ENCODE measurements around the gene GAS6. TPM values are rescaled to one million over a fixed set of nuclear protein-coding genes. Genes with fewer than 3 reads are reported as not detected.

GAS6 gene
- total RNA-seq, 4 donors from 2014 or later = 43.0 to 112 (median 68.5) TPM

GRCh38 chr13:113803409-113804016, 60.4 kb downstream of the GAS6 start:
- Histone ChIP-seq H3K4me1 (peaks cover 0 to 26% (median 11%) of the 10 kb centered on the region in 3 donors), H3K27ac (no peak overlapping the region), H3K27me3 (peaks cover 0 to 15% (median 0%) of the 10 kb centered on the region in 4 donors), H3K36me3 (no peaks in the 10 kb centered on the region), H3K4me3 (no peak overlapping the region), H3K9me3 (no peaks in the 10 kb centered on the region)
- no peak for DNase-seq
- no peak for TF ChIP-seq POLR2A (IDR thresholded peaks at IDR 0.05)
- TF ChIP-seq CTCF (IDR thresholded peaks at IDR 0.05) = no peak
- intact Hi-C loops (cut with DNase I) = no loop called here
- 87 to 92% methylated on average over 10 to 21 of the region's 32 CpGs for WGBS, 2 donors

- intact Hi-C loops (cut with DNase I) = no loop called here
- Histone ChIP-seq H3K4me1 (peaks cover 0 to 26% (median 11%) of the 10 kb centered on the region in 3 donors), H3K27me3 (peaks cover 0 to 15% (median 0%) of the 10 kb centered on the region in 4 donors), H3K36me3 (no peaks in the 10 kb centered on the region), H3K4me3 (no peak overlapping the region), H3K27ac (no peak overlapping the region), H3K9me3 (no peaks in the 10 kb centered on the region)
- DNase-seq = no peak
- WGBS, 2 donors = no CpG with 5 or more reads among the region's 25 CpGs
- TF ChIP-seq POLR2A (IDR thresholded peaks at IDR 0.05) = no peak
- TF ChIP-seq CTCF (IDR thresholded peaks at IDR 0.05) = no peak
Measured at GRCh38 chr13:113802761-113803160, 61.1 kb downstream of the GAS6 start.

- Histone ChIP-seq H3K9me3 (no peaks in the 10 kb centered on the region), H3K4me3 (peak overlapping the region in 1 of 4 donors; percentile 2), H3K4me1 (peaks cover 0 to 26% (median 11%) of the 10 kb centered on the region in 3 donors), H3K27me3 (peaks cover 0 to 15% (median 0%) of the 10 kb centered on the region in 4 donors), H3K27ac (no peak overlapping the region), H3K36me3 (peaks cover 0 to 2% (median 0%) of the 10 kb centered on the region in 3 donors)
- intact Hi-C loops (cut with DNase I) = no loop called here
- 4 to 10% methylated on average over 2 to 5 of the region's 15 CpGs for WGBS, 2 donors
- no peak for TF ChIP-seq POLR2A (IDR thresholded peaks at IDR 0.05)
- no peak for TF ChIP-seq CTCF (IDR thresholded peaks at IDR 0.05)
- no peak for DNase-seq
Measured at GRCh38 chr13:113802090-113802531, 61.8 kb downstream of the GAS6 start.

- 33% methylated on average over 1 of the region's 33 CpGs; no CpG with 5 or more reads in 1 of the 2 donors for WGBS, 2 donors
- no peak for DNase-seq
- Histone ChIP-seq H3K27me3 (peaks cover 0 to 15% (median 0%) of the 10 kb centered on the region in 4 donors), H3K4me1 (peaks cover 0 to 26% (median 11%) of the 10 kb centered on the region in 3 donors), H3K4me3 (no peak overlapping the region), H3K36me3 (peaks cover 0 to 9% (median 0%) of the 10 kb centered on the region in 3 donors), H3K9me3 (no peaks in the 10 kb centered on the region), H3K27ac (no peak overlapping the region)
- intact Hi-C loops (cut with DNase I) = no loop called here
- TF ChIP-seq CTCF (IDR thresholded peaks at IDR 0.05) (no peak), POLR2A (IDR thresholded peaks at IDR 0.05) (no peak)
Measured at GRCh38 chr13:113801289-113801961, 62.5 kb downstream of the GAS6 start.

GRCh38 chr13:113800576-113800926, 63.3 kb downstream of the GAS6 start:
- Histone ChIP-seq H3K36me3 (peaks cover 0 to 12% (median 0%) of the 10 kb centered on the region in 3 donors), H3K4me3 (no peak overlapping the region), H3K4me1 (peaks cover 0 to 26% (median 11%) of the 10 kb centered on the region in 3 donors), H3K27me3 (peaks cover 0 to 15% (median 0%) of the 10 kb centered on the region in 4 donors), H3K9me3 (no peaks in the 10 kb centered on the region), H3K27ac (no peak overlapping the region)
- TF ChIP-seq CTCF (IDR thresholded peaks at IDR 0.05) (no peak), POLR2A (IDR thresholded peaks at IDR 0.05) (no peak)
- no peak for DNase-seq
- intact Hi-C loops (cut with DNase I) = no loop called here
- WGBS, 2 donors = 83 to 85% methylated on average over 2 of the region's 10 CpGs
